ENCODE data around the gene THOC1.

Gene THOC1

GRCh38 chr18:211582-211981, 56.3 kb downstream of the THOC1 start:
- no peak for DNase-seq

- no peak for DNase-seq
These were observed 57.1 kb downstream of the THOC1 start for GRCh38 chr18:210733-211132.

GRCh38 chr18:210075-210474, 57.8 kb downstream of the THOC1 start:
- no peak for DNase-seq

DNA sequence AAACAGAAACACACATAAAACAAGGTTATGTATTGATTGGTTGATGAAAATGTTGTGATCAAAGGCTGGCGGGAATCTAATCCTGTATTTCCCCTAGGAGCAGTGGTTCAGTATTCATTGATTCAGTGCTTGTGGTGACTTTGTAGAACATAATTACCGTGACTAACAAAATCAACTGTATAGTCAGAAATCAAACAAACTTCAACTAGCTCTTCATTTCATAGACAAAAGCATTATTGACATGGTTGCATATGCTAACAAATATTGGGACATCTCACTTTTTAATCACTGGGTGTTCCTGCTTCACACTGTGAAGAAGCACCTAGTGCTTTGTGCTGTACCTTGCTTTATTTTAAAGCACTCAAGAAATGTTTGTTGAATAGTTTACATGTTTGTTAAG, 68.1 kb downstream of the THOC1 start:
- no peak for DNase-seq

- no peak for DNase-seq
These were observed 68.6 kb downstream of the THOC1 start for GRCh38 chr18:199214-199613.

DNA sequence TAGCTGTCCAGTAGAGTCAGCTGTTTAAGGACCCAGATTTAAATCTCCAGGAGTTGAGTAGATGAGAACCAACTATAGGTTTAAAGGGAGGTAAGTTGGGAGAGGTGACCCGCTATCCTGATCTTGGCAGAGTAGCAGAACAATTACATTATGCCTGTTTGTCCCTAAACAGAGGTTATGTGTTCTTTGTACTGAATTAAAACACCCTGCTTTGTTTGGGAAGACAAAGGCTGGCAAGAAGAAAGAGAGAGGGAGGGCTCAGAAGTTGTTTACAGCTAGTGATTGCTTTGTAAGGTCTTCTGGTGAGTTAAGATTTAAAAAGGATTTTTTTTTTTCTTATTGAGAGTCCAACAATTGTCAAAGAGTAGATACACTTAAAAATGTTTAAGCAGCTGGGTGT, 72.2 kb downstream of the THOC1 start:
- no peak for DNase-seq

DNA sequence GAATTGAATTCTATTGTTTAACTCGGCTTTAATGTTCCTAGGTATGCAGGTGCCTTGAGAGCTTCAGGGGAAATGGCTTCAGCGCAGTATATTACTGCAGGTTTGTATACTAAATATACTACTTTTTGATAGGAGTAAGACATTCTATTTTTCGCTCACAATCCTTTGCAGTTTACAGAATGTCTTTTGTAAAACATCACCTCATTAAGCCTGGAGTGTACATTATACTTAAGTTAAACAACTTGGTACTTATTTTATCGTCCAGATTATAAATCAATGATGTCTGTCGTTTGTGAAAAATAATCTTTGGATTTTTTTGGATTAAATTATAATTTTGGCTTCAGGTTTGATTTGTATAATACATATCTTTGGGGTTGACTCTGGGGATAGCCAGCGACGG, 75.0 kb downstream of the THOC1 start:
- no peak for DNase-seq

GRCh38 chr18:191725-192124, 76.1 kb downstream of the THOC1 start:
- no peak for DNase-seq

- no peak for DNase-seq
These were observed 78.6 kb downstream of the THOC1 start for GRCh38 chr18:189254-189653.

DNA sequence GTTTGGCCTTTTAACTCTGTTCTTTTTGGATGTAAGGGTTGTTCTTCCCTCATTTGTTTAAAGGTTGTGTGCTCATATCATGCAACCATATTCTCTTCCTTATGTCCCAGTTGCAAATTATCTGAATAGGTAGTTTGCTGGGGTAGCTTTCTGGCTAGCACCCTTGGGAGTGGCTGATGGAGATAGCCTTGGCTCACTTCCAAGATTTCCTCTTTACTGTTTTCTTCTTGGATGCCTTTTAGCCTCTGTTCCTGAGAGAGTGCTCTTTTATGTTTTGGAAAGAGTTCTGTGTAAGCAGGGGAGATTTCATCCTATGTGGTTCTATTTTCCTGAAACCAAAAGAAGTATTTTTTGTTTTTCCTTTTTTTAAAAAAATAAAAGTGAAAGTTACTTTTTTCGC, 84.1 kb downstream of the THOC1 start:
- no peak for DNase-seq

GRCh38 chr18:181711-182110, 86.1 kb downstream of the THOC1 start:
- DNase-seq, result no peak

- DNase-seq, result no peak
These were observed 88.3 kb downstream of the THOC1 start for GRCh38 chr18:179499-179898.

DNA sequence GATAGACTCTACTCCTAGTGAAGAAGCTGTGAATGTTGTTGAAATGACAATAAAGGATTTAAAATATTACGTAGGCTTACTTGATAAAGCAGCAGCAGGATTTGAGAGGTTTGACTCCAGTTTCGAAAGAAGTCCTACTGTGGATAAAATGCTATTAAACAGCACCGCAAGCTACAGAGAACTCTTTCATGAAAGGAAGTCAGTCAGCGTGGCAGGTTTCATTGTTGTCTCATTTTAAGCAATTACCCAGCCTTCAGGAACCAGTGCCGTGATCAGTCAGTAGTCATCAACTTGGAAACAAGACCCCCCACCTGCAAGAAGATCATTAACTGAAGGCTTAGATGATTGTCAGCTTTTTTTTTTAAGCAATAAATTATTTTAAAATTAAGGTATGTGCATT, 95.5 kb downstream of the THOC1 start:
- DNase-seq, result no peak

Measured in GDM1 (cell line).